B cell (primary cell): ENCODE results near the gene ERLIN1. TPM values are rescaled to one million over a fixed set of nuclear protein-coding genes. Genes with fewer than 3 reads are reported as not detected.

Experiments used
- polyA plus RNA-seq: library from polyadenylated mRNA; depleted of rRNA; stranded (reverse); fragments of >200 nt; gene quantifications from 2 replicates; pipeline ENCODE4 v1.2.3, GENCODE V29; 2012
- total RNA-seq, 2 donors: library from RNA; stranded (reverse); fragments of 120-200 nt in 1 of 2; gene quantifications; 1 replicate in 1 of 2; 2 replicates in 1 of 2; pipeline versions ENCODE4 v1.2.3 to v1.2.4, GENCODE V29; 2013 to 2022

Gene ERLIN1
- total and polyA plus RNA-seq, 2 donors (not counting 1 experiment from before 2014, with no cell fraction given): 4.3 to 9.0 TPM

Other genes with a start within 250 kb of the ERLIN1 start
- 22.6 TPM in 2 replicates for gene DNMBP, start 176.1 kb downstream of the ERLIN1 start, total RNA-seq
- 12.8 and 17.0 TPM in 2 replicates for gene DNMBP, start 176.1 kb downstream of the ERLIN1 start, polyA plus RNA-seq
- not detected in 2 replicates for gene CPN1, start 104.2 kb downstream of the ERLIN1 start, total RNA-seq
- gene CPN1, start 104.2 kb downstream of the ERLIN1 start, polyA plus RNA-seq: not detected in 2 replicates
- 16.6 and 18.1 TPM in 2 replicates for gene CHUK, start 43.6 kb upstream of the ERLIN1 start, total RNA-seq
- gene CHUK, start 43.6 kb upstream of the ERLIN1 start, polyA plus RNA-seq: 5.3 and 9.8 TPM in 2 replicates
- 48.3 and 52.8 TPM in 2 replicates for gene CWF19L1, start 81.6 kb upstream of the ERLIN1 start, total RNA-seq
- 24.1 and 30.0 TPM in 2 replicates for gene CWF19L1, start 81.6 kb upstream of the ERLIN1 start, polyA plus RNA-seq
- gene BLOC1S2, start 100.7 kb upstream of the ERLIN1 start, total RNA-seq: 47.2 and 47.5 TPM in 2 replicates
- 48.7 and 70.9 TPM in 2 replicates for gene BLOC1S2, start 100.7 kb upstream of the ERLIN1 start, polyA plus RNA-seq
- gene PKD2L1, start 144.2 kb upstream of the ERLIN1 start, total RNA-seq: not detected in 2 replicates
- 0.37 and 0.48 TPM in 2 replicates for gene PKD2L1, start 144.2 kb upstream of the ERLIN1 start, polyA plus RNA-seq
- 5.1 and 5.6 TPM in 2 replicates for gene SCD, start 161.2 kb upstream of the ERLIN1 start, total RNA-seq
- gene SCD, start 161.2 kb upstream of the ERLIN1 start, polyA plus RNA-seq: 0.89 and 2.6 TPM in 2 replicates